AG09319 (cell line): ENCODE measurements around the gene CAPN11.

Experiments used
- DNase-seq: peaks from one replicate; pipeline ENCODE4 v3.0.0-alpha.2; 2010; ENCODE audit warnings: low read depth; ENCODE audit errors: extremely low read depth
- CTCF ChIP-seq: IDR thresholded peaks from 2 replicates; pipeline ENCODE4 v1.5.1; 2011; ENCODE audit warnings: low read depth, mild to moderate bottlenecking, inconsistent platforms, low read length, moderate library complexity

CAPN11 gene

GRCh38 chr6:44222486-44223318 lies 64.1 kb downstream of the CAPN11 start:
- no peak for TF ChIP-seq CTCF
- DNase-seq, result no peak

- no peak; the same call in none of the 2 replicates for TF ChIP-seq CTCF
- no peak for DNase-seq
Observed at GRCh38 chr6:44223319-44224028, 64.9 kb downstream of the CAPN11 start, which contains the start of gene SLC29A1. Gene SLC29A1, plus strand, starts transcription at chr6:44223595. Its CDS starts 3,719 bp downstream, at chr6:44227314.

- DNase-seq, result no peak
- TF ChIP-seq CTCF, result no peak
Observed at GRCh38 chr6:44224029-44224964, 65.7 kb downstream of the CAPN11 start.

- no peak for TF ChIP-seq CTCF
- no peak for DNase-seq
Observed at GRCh38 chr6:44224965-44225305, 66.3 kb downstream of the CAPN11 start.

GRCh38 chr6:44225579-44226325 lies 67.1 kb downstream of the CAPN11 start:
- no peak for TF ChIP-seq CTCF
- DNase-seq, result no peak

GRCh38 chr6:44226368-44227147 lies 67.9 kb downstream of the CAPN11 start:
- no peak for TF ChIP-seq CTCF
- no peak for DNase-seq
